GM12891 (cell line): ENCODE results near the gene RSPH3.

ENCODE experiments used
- DNase-seq: peaks from one replicate; pipeline ENCODE4 v3.0.0; 2011; ENCODE audit warnings: low spot score; ENCODE audit not compliant: insufficient read length
- FAIRE-seq: peaks from 2 replicates; lab custom pipeline; 2011; peaks lifted over from hg19 to GRCh38; lab: Jason Lieb, UNC
- PAX5 ChIP-seq: IDR thresholded peaks from 2 replicates; pipeline ENCODE4 v1.6.1; 2011; ENCODE audit warnings: low read length, moderate library complexity, mild to moderate bottlenecking; ENCODE audit not compliant: insufficient read depth, severe bottlenecking
- POLR2A ChIP-seq: IDR thresholded peaks from 2 replicates; pipeline ENCODE4 v1.6.1; 2011; ENCODE audit warnings: low read depth, low read length, control low read depth
- POLR2AphosphoS5 ChIP-seq: IDR thresholded peaks from 2 replicates; pipeline ENCODE4 v1.6.1; 2011; ENCODE audit warnings: low read depth, low read length, control low read depth
- POU2F2 ChIP-seq: IDR thresholded peaks from 2 replicates; pipeline ENCODE4 v1.6.1; 2011; ENCODE audit warnings: low read depth, mild to moderate bottlenecking, control low read depth, low read length, moderate library complexity
- SPI1 ChIP-seq: IDR thresholded peaks from 2 replicates; pipeline ENCODE4 v1.6.1; 2011; ENCODE audit warnings: low read depth, low read length, control low read depth
- TAF1 ChIP-seq: IDR thresholded peaks from 2 replicates; pipeline ENCODE4 v1.6.1; 2011; ENCODE audit warnings: low read depth, low read length, control low read depth

Gene RSPH3

GRCh38 chr6:158977382-158977781 is 22.6 kb downstream of the RSPH3 start:
- DNase-seq (no peak), FAIRE-seq (no peak)

DNA sequence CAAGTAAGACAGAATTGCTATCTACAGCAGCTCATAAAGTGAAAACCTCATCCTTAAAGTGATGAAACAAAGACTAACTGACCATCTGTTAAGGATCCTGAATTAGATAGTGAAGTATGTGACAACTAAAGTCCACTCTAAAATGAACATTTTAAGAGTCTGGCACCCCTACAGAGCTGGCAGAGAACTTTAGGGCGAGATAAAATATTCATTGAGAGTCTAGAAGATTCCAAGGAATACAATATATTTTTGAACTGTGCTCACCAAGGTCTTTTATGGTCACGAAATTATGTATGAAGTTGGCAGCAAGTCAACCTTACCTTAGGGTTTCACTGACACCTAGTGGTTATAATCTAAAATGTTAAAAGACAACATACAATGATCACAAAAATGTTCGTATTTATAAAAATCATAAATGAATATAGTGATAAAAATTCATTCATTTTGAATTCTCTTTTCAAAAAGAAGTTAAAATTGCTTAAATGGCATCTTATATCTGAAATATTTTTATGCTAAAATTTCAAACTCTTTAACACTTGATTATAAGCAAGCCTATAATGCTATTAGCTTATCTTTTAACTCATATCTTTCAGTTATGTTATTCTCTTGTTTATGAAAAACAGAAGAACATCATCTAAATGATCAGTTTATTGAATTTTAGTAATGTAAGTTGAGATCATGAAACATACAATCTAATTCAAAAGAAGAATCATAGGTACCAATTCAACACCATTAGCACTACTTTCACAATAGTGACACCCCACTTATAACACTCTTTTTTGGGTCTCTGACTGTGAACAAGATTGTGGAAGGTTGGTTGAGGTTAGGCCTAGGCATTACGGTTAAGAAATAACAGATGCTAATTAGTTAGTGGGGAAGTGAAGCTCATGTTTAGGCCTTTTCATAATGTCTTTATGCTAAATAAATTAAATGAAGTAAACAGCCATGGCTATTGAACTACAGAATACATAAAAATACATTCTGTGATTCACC is 27.5 kb downstream of the RSPH3 start:
- DNase-seq (peak; percentile 17), FAIRE-seq (peak; percentile 79)
- no peak for TF ChIP-seq POU2F2
- no peak for TF ChIP-seq SPI1
- TF ChIP-seq POLR2A = no peak

More at GRCh38 chr6:158977382-158977781, 22.6 kb downstream of the RSPH3 start:
- TF ChIP-seq POLR2AphosphoS5 = no peak
- no peak for TF ChIP-seq TAF1
- TF ChIP-seq SPI1 = no peak
- no peak for TF ChIP-seq POLR2A
- TF ChIP-seq POU2F2 = no peak
- TF ChIP-seq PAX5 = no peak

DNA sequence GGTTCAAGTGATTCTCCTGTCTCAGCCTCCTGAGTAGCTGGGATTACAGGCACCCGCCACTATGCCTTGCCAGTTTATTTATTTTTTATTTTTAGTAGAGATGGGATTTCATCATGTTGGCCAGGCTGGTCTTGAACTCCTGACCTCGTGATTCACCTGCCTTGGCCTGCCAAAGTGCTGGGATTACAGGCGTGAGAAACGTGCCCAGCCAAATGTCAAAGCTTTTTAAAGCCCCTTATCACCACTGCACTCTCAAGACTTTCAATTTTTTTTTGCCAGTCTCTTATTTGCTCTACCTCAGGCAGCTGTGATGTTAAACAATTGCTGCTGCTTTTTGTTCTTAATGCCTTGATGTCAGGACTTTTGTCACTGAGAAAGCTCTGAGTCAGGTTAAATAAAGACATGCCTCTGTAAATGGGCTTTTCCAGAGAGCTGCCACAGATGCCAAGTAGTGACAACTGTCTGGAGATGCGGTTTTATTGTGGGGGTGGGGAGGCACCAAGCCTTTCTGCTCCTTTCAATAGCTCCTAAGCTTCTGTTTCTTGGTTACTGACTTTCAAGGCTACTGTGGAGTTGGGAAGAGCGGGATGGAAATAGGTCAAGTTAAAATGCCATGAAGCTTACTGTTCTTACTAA is 29.2 kb downstream of the RSPH3 start:
- FAIRE-seq = no peak
- no peak for DNase-seq

GRCh38 chr6:158969148-158969547 is 30.9 kb downstream of the RSPH3 start:
- DNase-seq (no peak), FAIRE-seq (no peak)
- TF ChIP-seq SPI1 = no peak
- TF ChIP-seq PAX5 = no peak
- no peak for TF ChIP-seq TAF1

More for the DNA sequence above, 29.2 kb downstream of the RSPH3 start:
- no peak for TF ChIP-seq POU2F2
- TF ChIP-seq POLR2A = no peak
- no peak for TF ChIP-seq PAX5
- TF ChIP-seq TAF1 = no peak
- TF ChIP-seq POLR2AphosphoS5 = no peak
- TF ChIP-seq SPI1 = no peak

- FAIRE-seq = no peak
Measured at GRCh38 chr6:158963020-158963808, 36.8 kb downstream of the RSPH3 start.

GRCh38 chr6:158962371-158962770 is 37.6 kb downstream of the RSPH3 start:
- no peak for FAIRE-seq
- no peak for DNase-seq
- TF ChIP-seq POLR2A = no peak
- TF ChIP-seq SPI1 = no peak
- TF ChIP-seq TAF1 = no peak
- TF ChIP-seq POU2F2 = no peak
- no peak for TF ChIP-seq POLR2AphosphoS5
- no peak for TF ChIP-seq PAX5

More at GRCh38 chr6:158963020-158963808, 36.8 kb downstream of the RSPH3 start:
- no peak for TF ChIP-seq POLR2AphosphoS5
- no peak for TF ChIP-seq POLR2A
- TF ChIP-seq SPI1 = no peak
- TF ChIP-seq PAX5 = no peak
- TF ChIP-seq POU2F2 = no peak
- TF ChIP-seq TAF1 = no peak
- DNase-seq = no peak

DNA sequence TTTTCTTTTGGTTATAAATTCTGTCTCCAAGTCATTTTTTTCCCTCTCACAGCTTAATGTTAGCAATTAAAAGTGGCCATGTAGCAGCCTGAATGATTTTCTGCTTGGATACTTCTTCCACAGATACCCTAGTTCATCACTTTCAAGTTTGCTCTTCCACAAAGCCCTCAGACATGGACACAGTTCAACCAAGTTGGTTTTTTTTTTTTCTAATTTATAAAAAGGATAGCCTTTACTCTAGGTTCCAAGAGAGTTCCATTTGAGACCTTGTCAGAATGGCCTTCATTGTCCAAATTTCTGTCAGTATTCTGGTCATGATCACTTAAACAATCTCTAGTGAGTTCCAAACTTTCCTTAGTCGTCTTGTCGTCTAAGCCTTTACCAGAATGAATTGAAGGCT is 40.0 kb downstream of the RSPH3 start:
- no peak for FAIRE-seq
- DNase-seq = no peak

GRCh38 chr6:158959552-158959951 is 40.5 kb downstream of the RSPH3 start:
- TF ChIP-seq POLR2AphosphoS5 (no peak), TAF1 (no peak), PAX5 (no peak), SPI1 (no peak), POLR2A (no peak), POU2F2 (no peak)
- DNase-seq (no peak), FAIRE-seq (no peak)

More for the DNA sequence above, 40.0 kb downstream of the RSPH3 start:
- TF ChIP-seq POLR2AphosphoS5 (no peak), POLR2A (no peak), PAX5 (no peak), POU2F2 (no peak), SPI1 (no peak), TAF1 (no peak)

DNA sequence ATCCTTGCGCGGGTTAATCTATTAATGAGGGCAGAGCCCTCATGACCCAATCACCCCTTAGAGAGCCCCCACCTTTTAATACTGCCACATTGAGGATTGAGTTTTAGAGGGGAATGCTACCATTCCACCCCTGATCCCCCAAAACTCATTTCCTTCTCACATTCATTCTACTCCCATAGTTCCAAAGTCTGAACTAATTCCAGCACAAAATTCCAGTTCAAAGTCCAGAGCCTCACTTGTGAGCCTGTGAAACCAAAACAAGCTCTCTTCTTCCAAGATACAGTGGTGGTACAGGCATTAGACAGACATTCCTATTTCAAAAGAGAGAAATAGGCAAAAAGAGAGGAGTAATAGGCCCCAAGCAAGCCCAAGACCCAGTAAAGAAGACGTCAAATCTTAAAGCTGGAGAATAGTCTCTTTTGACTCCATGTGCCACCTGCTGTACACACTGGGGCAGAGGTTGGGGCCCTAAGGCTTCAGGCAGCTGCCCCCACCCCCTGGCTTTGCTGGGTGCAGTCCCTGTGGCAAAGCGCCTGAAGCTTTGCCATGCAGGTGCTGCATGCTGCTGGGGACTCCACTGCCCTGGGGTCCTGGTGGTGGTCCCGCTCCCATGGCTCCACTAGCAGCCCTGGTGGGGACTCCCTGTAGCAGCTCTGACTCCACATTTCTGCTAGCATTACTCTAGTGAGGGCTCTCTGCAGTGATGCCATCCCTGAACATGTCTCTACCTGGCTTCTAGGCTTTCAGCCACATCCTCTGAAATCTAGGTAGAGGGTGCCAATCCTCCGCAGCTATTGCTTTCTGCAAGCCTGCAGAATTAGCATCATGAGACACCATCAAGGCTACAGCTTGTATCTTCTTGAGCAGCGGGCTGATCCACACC is 41.3 kb downstream of the RSPH3 start:
- TF ChIP-seq POLR2AphosphoS5 (no peak), TAF1 (no peak), POLR2A (no peak), POU2F2 (no peak), PAX5 (no peak), SPI1 (no peak)
- no peak for DNase-seq
- FAIRE-seq = no peak
